ENCODE results near the gene TMCO4. TPM values are rescaled to one million over a fixed set of nuclear protein-coding genes. Genes with fewer than 3 reads are reported as not detected.

TMCO4 gene
- total and polyA plus RNA-seq, 2 donors (not counting 3 experiments of a cell fraction or from before 2014, with no cell fraction given): 7.6 to 10.3 TPM

GRCh38 chr1:19759740-19760089 lies 40.0 kb downstream of the TMCO4 start:
- CTCF ChIA-PET: interaction anchor here (2.5 kb wide), 1 partner anchor 44 kb away, joined by 10 read pairs; no protein-coding TSS in a partner anchor
- no peak overlapping the region for H3K4me2 ChIP-seq (ENCODE audit: insufficient read depth, low read length)
- no TSS peak for BruUV-seq (replicated peaks)
- no peak overlapping the region for H3K4me3 ChIP-seq (replicated peaks in 1 of 3; ENCODE audit: insufficient read depth in 1 of 3, low read depth in 1 of 3, low read length in 3 of 3)
- no peak overlapping the region for H2AFZ ChIP-seq (ENCODE audit: low read depth, low read length)
- H3K36me3 ChIP-seq (ENCODE audit: control insufficient read depth in 2 of 2, extremely low read depth in 1 of 2, insufficient read depth in 2 of 2, low read length in 2 of 2): no peaks in the 10 kb centered on the region
- H3K9me3 ChIP-seq (replicated peaks; ENCODE audit: control insufficient read depth, insufficient read depth, low read length): no peaks in the 10 kb centered on the region
- no peak for TF ChIP-seq FOS (IDR thresholded peaks at IDR 0.05; ENCODE audit: borderline replicate concordance, insufficient read depth, low read length)
- TF ChIP-seq JUN (IDR thresholded peaks at IDR 0.05; ENCODE audit: borderline replicate concordance, insufficient read depth, insufficient read length, low read depth): no peak
- no peak for TF ChIP-seq CTCF (IDR thresholded peaks at IDR 0.05; ENCODE audit: extremely low read depth in 1 of 2, insufficient read depth in 1 of 2, low read depth in 1 of 2, low read length in 2 of 2)
- TF ChIP-seq POLR2A (IDR thresholded peaks at IDR 0.05; ENCODE audit: low read depth, low read length): no peak
- TF ChIP-seq POLR2AphosphoS5 (IDR thresholded peaks at IDR 0.05; ENCODE audit: insufficient read depth, low read depth, low read length): no peak
- no peak overlapping the region for H3K27ac ChIP-seq (ENCODE audit: insufficient read depth, low read depth, low read length)
- dilution Hi-C loops (cut with MboI; ENCODE audit: extremely low pct_ligation_motif_present, low sequenced_read_pairs) (no loop called here), intact Hi-C loops (cut with micrococcal nuclease) (no loop called here)
- POLR2A ChIA-PET: no interaction called here
- H3K79me2 ChIP-seq (ENCODE audit: control insufficient read depth, insufficient read depth, low read length): no peaks in the 10 kb centered on the region
- no peaks in the 10 kb centered on the region for H4K20me1 ChIP-seq (replicated peaks; ENCODE audit: control insufficient read depth, extremely low read depth, insufficient read depth, low read length)
- H3K9ac ChIP-seq (replicated peaks; ENCODE audit: extremely low read depth, insufficient read depth, low read length): no peak overlapping the region
- no peak for FAIRE-seq
- peaks cover 1% of the 10 kb centered on the region for H3K4me1 ChIP-seq (ENCODE audit: control insufficient read depth, extremely low read depth, insufficient read depth, low read length)
- H3K27me3 ChIP-seq (ENCODE audit: control insufficient read depth in 2 of 2, insufficient read depth in 2 of 2, low read length in 2 of 2): no peaks in the 10 kb centered on the region
- no peaks in the 10 kb centered on the region for H3K9me1 ChIP-seq (replicated peaks; ENCODE audit: control insufficient read depth, extremely low read depth, insufficient read depth, low read length)
- DNase-seq (ENCODE audit: low read depth, low spot score): no peak

- H4K20me1 ChIP-seq (replicated peaks; ENCODE audit: control insufficient read depth, extremely low read depth, insufficient read depth, low read length): no peaks in the 10 kb centered on the region
Observed at GRCh38 chr1:19758227-19758830, 41.4 kb downstream of the TMCO4 start.

More at GRCh38 chr1:19758227-19758830, 41.4 kb downstream of the TMCO4 start:
- DNase-seq (ENCODE audit: low read depth, low spot score): no peak
- Histone ChIP-seq H3K27me3 (ENCODE audit: control insufficient read depth in 2 of 2, insufficient read depth in 2 of 2, low read length in 2 of 2) (no peaks in the 10 kb centered on the region), H3K4me2 (ENCODE audit: insufficient read depth, low read length) (no peak overlapping the region), H3K9ac (replicated peaks; ENCODE audit: extremely low read depth, insufficient read depth, low read length) (no peak overlapping the region), H2AFZ (ENCODE audit: low read depth, low read length) (no peak overlapping the region), H3K36me3 (ENCODE audit: control insufficient read depth in 2 of 2, extremely low read depth in 1 of 2, insufficient read depth in 2 of 2, low read length in 2 of 2) (no peaks in the 10 kb centered on the region), H3K9me3 (replicated peaks; ENCODE audit: control insufficient read depth, insufficient read depth, low read length) (no peaks in the 10 kb centered on the region), H3K79me2 (ENCODE audit: control insufficient read depth, insufficient read depth, low read length) (no peaks in the 10 kb centered on the region), H3K4me3 (replicated peaks in 1 of 3; ENCODE audit: insufficient read depth in 1 of 3, low read depth in 1 of 3, low read length in 3 of 3) (no peak overlapping the region), H3K27ac (ENCODE audit: insufficient read depth, low read depth, low read length) (no peak overlapping the region), H3K9me1 (replicated peaks; ENCODE audit: control insufficient read depth, extremely low read depth, insufficient read depth, low read length) (no peaks in the 10 kb centered on the region), H3K4me1 (ENCODE audit: control insufficient read depth, extremely low read depth, insufficient read depth, low read length) (no peaks in the 10 kb centered on the region)
- dilution Hi-C loops (cut with MboI; ENCODE audit: extremely low pct_ligation_motif_present, low sequenced_read_pairs): no loop called here
- ChIA-PET CTCF (interaction anchor here (1.0 to 2.5 kb wide), 4 partner anchors 39 to 124 kb away, joined by 3 to 10 read pairs (median 4); partner anchors contain the start of gene OTUD3), POLR2A (no interaction called here)
- BruUV-seq (replicated peaks): no TSS peak
- FAIRE-seq: no peak
- no peak for TF ChIP-seq MYC (IDR thresholded peaks at IDR 0.05; ENCODE audit: low read depth, low read length)
- TF ChIP-seq POLR2A (IDR thresholded peaks at IDR 0.05; ENCODE audit: low read depth, low read length): no peak
- no peak for TF ChIP-seq FOS (IDR thresholded peaks at IDR 0.05; ENCODE audit: borderline replicate concordance, insufficient read depth, low read length)
- intact Hi-C loops (cut with micrococcal nuclease): no loop called here
